HG03457 (cell line): ENCODE data around the gene CNTNAP2.
"Not testable (repeated sequence)": the region's sequence is repeated elsewhere in the genome, so short reads cannot be mapped to it uniquely, and the experiment has no call there.

Experiments
- ATAC-seq: cut with Tn5 transposase; IDR thresholded peaks from one replicate; pipeline ENCODE4 v1.9.1; 2021; ENCODE audit warnings: moderate number of reproducible peaks; ENCODE audit not compliant: unreplicated experiment

Gene CNTNAP2

GRCh38 chr7:147779949-147780348, 1663.3 kb downstream of the CNTNAP2 start:
- ATAC-seq = no peak

GRCh38 chr7:147796581-147796980, 1680.0 kb downstream of the CNTNAP2 start:
- ATAC-seq = no peak

- ATAC-seq = no peak
These were observed 1681.4 kb downstream of the CNTNAP2 start for GRCh38 chr7:147798001-147798400.

DNA sequence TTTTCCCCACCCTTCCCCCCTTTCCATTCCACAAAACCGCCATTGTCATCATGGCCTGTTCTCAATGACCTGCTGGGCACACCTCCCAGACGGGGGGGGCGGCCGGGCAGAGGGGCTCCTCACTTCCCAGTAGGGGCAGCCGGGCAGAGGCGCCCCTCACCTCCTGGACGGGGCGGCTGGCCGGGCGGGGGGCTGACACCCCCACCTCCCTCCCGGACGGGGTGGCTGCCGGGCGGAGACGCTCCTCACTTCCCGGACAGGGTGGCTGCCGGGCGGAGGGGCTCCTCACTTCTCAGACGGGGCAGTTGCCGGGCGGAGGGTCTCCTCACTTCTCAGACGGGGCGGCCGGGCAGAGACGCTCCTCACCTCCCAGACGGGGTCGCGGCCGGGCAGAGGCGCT, 1685.2 kb downstream of the CNTNAP2 start:
- ATAC-seq = not testable (repeated sequence)

DNA sequence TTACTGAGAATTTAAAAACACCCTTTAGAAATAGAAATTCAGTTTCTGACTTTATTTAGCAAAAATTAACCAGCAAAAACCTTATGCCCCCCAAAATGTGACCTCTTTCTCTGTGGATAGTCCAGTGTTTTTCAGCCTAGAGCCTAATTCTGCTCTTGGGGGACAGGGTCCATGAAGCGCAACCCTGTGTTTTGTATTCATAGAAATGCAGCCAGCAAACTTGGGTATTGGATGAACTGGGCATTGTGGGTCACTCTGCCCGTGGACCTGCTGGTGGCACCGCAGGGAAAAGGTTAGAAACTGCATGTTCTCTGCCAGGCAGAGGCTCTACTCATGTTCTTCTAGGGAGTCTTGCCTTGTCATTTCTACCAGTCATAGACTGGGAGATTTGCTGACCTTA, 1686.5 kb downstream of the CNTNAP2 start:
- no peak for ATAC-seq

DNA sequence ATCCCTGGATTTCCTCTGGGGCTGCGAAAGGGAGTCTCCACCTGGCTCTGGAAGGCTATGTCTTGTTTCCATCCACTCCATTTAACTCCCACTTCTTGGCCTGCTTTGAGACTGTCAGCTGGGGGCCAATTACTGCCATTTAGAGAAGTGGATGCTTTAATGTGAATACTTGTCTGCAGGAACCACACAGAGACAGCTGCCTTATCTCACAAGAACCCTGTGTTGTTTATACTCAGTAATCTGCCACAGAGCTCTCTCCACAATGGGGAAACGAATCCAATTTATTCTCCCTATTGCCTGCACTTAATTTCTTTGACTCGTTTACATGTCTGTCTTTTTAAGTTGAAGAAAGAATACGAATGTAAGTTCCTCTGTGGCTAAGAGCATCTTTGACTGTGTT, 1687.0 kb downstream of the CNTNAP2 start:
- ATAC-seq = no peak

DNA sequence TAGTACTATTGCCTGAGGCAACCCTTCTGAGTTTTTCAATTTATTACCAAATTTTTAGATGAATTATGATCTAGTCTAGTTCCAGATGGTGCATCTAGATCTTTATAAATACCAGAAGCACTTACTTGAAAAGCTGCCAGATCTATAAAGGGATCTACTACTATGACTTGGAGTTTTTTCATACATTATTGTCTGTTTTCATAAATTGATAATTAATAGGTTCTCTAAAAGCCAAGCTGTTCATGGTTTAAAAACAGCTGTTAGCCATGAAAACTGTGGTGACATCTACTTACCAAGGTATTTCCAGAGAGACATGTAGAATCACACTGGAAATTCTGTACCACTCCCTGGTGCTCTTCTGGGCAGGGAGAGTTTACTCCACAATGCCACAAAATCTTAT, 1687.4 kb downstream of the CNTNAP2 start:
- ATAC-seq = no peak

- ATAC-seq = no peak
These were observed 1689.5 kb downstream of the CNTNAP2 start for GRCh38 chr7:147805996-147806576.

- no peak for ATAC-seq
These were observed 1693.2 kb downstream of the CNTNAP2 start for GRCh38 chr7:147809786-147810185.

- no peak for ATAC-seq
These were observed 1693.7 kb downstream of the CNTNAP2 start for GRCh38 chr7:147810269-147810668.

- ATAC-seq = no peak
These were observed 1695.3 kb downstream of the CNTNAP2 start for GRCh38 chr7:147811923-147812322.

DNA sequence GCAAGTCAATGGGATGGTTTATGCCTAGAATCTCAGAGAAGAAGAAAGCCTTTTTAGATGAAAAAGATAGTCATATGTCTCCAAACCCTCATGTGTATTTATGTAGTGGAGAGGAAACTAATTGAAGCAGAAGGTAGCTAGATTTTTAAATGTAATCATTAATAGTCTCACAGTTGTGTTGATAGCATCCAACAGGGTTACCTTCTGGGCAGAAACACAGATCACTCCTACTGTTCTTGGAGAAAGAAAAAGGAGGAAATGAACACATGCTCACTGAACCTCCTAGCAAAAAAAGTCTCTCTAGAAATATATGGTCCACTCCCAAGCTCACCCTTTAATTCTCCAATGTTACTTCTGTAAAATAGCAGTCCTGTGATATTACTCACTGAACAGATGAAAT, 1696.7 kb downstream of the CNTNAP2 start:
- ATAC-seq = no peak

GRCh38 chr7:147818317-147818716, 1701.7 kb downstream of the CNTNAP2 start:
- no peak for ATAC-seq

GRCh38 chr7:147824671-147825070, 1708.1 kb downstream of the CNTNAP2 start:
- no peak for ATAC-seq

GRCh38 chr7:147829016-147829415, 1712.4 kb downstream of the CNTNAP2 start:
- ATAC-seq = no peak

- no peak for ATAC-seq
These were observed 1717.0 kb downstream of the CNTNAP2 start for GRCh38 chr7:147833557-147833956.

DNA sequence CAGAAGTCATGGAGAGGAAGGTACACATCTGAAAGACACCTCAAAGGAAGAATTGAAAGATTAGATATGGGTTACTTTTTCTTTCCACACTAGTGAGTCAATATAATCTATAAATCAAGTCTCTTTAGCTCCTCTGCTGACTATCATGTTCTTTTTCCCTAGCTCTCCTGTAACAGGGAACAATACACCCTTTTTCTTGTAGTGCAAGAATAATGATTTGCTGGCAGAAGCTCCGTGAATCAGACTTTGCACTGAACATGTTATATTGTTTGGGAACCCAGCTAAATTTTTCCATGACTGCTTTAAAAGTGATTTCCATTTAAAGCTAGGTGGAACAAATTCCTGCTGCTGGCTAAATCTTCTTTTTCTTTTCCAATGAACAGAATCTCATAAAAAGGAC, 1717.4 kb downstream of the CNTNAP2 start:
- ATAC-seq = no peak

DNA sequence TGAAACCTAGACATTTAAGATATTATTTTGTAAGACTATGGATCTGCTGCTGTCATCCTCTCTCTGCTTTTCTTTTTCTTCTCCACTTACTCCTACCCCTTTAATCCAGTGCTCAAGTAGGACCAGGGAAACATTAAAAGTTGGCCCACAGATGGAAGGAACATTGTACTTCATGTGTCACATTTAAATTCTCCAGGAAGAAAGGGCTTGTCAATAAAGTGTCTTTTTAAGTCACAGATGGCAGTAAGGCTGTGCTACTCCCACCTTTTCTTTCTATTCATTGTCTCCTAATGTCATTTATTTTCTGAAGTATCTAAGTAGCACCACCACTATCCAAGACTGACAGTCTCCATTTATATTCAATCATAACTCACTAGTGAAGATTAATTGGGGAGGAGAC, 1736.2 kb downstream of the CNTNAP2 start:
- ATAC-seq = no peak

DNA sequence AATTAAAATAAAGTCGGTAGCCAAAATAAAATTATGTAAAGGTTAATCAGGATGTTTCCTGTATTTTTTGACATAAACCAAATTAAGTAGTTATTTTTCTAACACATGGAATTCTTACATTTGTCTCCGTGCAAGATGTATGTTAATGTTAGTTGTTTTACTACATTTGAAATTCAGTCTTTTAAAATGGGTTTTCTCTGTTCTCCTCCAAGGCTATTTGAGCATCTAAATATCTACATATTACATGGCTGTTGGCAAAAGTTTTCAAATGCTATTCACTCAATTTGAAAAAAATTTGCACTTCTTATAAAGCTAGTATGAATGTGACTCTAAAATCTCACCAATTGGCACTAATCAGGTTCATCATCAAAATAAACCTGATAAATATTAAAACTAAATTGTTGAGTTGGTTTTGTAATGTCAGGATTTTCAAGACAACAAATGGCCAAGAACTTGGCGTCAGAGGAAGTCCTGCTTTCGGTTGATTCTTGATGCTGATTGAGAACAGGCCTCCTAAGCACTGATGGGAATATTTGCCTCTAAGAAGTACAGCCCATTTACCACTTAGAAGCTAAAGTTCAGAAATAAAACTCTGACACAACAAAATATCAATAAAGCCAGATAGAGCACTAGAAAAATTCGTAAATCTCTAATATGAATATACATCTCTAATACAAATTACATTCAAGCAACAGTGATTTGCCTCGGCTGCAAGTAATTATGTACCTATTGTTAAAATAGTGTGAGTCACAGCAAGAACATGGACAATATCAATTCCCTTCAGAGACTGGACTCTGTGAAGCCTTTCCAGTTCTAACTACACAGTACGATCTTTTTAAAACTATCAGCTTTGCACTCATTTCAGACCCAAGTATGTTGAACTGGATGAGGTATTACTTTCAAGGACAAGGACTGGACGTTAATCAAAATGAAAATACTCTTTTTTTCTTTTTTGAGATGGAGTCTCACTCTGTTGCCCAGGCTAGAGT, 1740.8 kb downstream of the CNTNAP2 start:
- no peak for ATAC-seq

DNA sequence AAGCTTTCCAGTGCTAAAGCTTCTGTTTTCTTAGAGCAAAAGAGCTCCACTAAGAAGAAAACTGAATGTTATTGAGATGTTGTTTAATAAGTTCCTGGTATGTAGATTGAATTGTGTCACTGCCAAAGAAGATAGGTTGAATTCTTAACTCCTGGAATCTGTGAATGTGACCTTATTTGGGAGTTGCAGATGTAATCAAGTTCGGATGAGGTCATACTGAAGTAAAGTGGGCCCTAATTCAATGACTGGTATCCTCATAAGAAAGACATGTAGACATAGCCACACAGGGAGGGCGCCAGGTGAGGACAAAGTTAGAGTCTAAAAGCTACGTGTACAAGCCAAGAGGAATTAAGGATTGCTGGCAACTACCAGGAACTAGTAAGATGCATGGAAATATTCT, 1741.8 kb downstream of the CNTNAP2 start:
- no peak for ATAC-seq

DNA sequence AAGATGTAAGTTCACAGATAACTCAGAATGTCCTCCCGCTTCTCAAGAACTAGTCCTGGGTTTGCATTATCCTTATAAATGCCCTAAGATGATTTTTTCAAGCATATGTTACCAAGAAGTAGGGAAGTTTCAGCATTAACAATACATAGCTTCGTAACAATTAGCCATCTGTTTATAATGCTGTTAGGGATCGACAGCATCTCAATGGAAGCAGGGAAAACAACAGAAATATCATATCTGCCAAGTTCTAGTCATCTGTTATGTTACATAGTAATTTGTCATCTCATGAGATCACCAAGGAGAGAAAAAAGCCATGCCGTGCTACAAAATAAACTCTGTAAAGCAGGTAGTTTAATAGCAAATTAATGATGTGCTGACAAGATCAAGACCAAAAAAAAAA, 1742.4 kb downstream of the CNTNAP2 start:
- no peak for ATAC-seq

DNA sequence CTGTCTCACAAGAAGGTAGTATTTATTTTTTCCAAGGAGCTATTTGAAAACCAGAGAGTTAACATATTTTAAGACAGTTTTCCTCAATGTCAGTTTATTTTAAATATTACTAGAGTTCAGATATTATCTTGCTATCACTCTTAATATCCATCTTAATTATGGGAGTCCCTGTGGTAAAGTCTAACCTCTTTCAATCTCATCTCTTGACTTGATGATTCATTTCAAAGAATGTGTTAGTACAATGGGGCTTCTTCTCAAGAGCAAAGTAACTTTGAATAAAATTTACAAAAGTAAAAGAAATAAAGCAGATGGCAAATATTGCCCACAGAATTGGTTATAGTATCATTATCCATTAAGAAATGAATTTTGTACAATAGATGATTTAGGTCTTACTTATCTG, 1742.9 kb downstream of the CNTNAP2 start:
- no peak for ATAC-seq
